H9 (cell line): ENCODE measurements around the gene VWA8. TPM values are rescaled to one million over a fixed set of nuclear protein-coding genes. Genes with fewer than 3 reads are reported as not detected.

Experiments
- DNase-seq: peaks from one replicate; pipeline ENCODE4 v3.0.0-alpha.2; 2017
- H2AFZ ChIP-seq: one replicate; pipeline ENCODE4 v1.6.1; 2013; ENCODE audit warnings: mild to moderate bottlenecking, low read length, control low read depth, moderate library complexity
- H2AK5ac ChIP-seq: 2 replicates; pipeline ENCODE4 v1.6.1; 2013; ENCODE audit warnings: low read length, control low read depth, mixed read lengths; ENCODE audit not compliant: insufficient read length
- H2BK120ac ChIP-seq: one replicate; pipeline ENCODE4 v1.6.1; 2013; ENCODE audit warnings: low read depth, mild to moderate bottlenecking, low read length, control low read depth, inconsistent platforms; ENCODE audit not compliant: poor library complexity, severe bottlenecking
- H2BK12ac ChIP-seq: 2 replicates; pipeline ENCODE4 v1.6.1; 2013; ENCODE audit warnings: low read length, control low read depth, mixed read lengths, low read depth; ENCODE audit not compliant: insufficient read length
- H2BK15ac ChIP-seq: 2 replicates; pipeline ENCODE4 v1.6.1; 2013; ENCODE audit warnings: low read depth, low read length, control low read depth
- H2BK20ac ChIP-seq: one replicate; pipeline ENCODE4 v1.6.1; 2013; ENCODE audit warnings: low read depth, mild to moderate bottlenecking, low read length, control low read depth, inconsistent platforms; ENCODE audit not compliant: poor library complexity, severe bottlenecking
- H2BK5ac ChIP-seq: 2 replicates; pipeline ENCODE4 v1.6.1; 2013; ENCODE audit warnings: low read length, control low read depth, mixed read lengths; ENCODE audit not compliant: insufficient read length
- H3K14ac ChIP-seq: 2 replicates; pipeline ENCODE4 v1.6.1; 2013; ENCODE audit warnings: low read length, control low read depth; ENCODE audit not compliant: insufficient read depth
- H3K18ac ChIP-seq: 2 replicates; pipeline ENCODE4 v1.6.1; 2013; ENCODE audit warnings: low read depth, mild to moderate bottlenecking, mixed read lengths, low read length, control low read depth; ENCODE audit not compliant: insufficient read length
- H3K23ac ChIP-seq: 2 replicates; pipeline ENCODE4 v1.6.1; 2013; ENCODE audit warnings: low read length, control low read depth, mixed read lengths, low read depth; ENCODE audit not compliant: insufficient read length
- H3K23me2 ChIP-seq: 2 replicates; pipeline ENCODE4 v1.6.1; 2013; ENCODE audit warnings: low read depth, mild to moderate bottlenecking, mixed read lengths, low read length, control low read depth; ENCODE audit not compliant: insufficient read length, poor library complexity, severe bottlenecking
- H3K27ac ChIP-seq: 2 replicates; pipeline ENCODE4 v1.5.1; 2013; ENCODE audit warnings: low read length, control low read depth, mixed read lengths, low read depth; ENCODE audit not compliant: insufficient read length
- H3K27me3 ChIP-seq: 2 replicates; pipeline ENCODE4 v1.6.1; 2013; ENCODE audit warnings: low read length, control low read depth, inconsistent platforms; ENCODE audit not compliant: insufficient read depth
- H3K4ac ChIP-seq: 2 replicates; pipeline ENCODE4 v1.6.1; 2013; ENCODE audit warnings: low read depth, mild to moderate bottlenecking, control low read depth, inconsistent platforms, low read length, moderate library complexity
- H3K4me1 ChIP-seq: 2 replicates; pipeline ENCODE4 v1.6.1; 2013; ENCODE audit warnings: low read length, control low read depth, inconsistent platforms; ENCODE audit not compliant: insufficient read depth
- H3K4me2 ChIP-seq: 2 replicates; pipeline ENCODE4 v1.6.1; 2013; ENCODE audit warnings: low read length, control low read depth, mixed read lengths; ENCODE audit not compliant: insufficient read length, insufficient read depth
- H3K56ac ChIP-seq: 2 replicates; pipeline ENCODE4 v1.6.1; 2013; ENCODE audit warnings: low read depth, mild to moderate bottlenecking, mixed read lengths, low read length, control low read depth; ENCODE audit not compliant: insufficient read length
- H3K79me1 ChIP-seq: 2 replicates; pipeline ENCODE4 v1.6.1; 2013; ENCODE audit warnings: low read depth, mild to moderate bottlenecking, moderate library complexity, low read length, control low read depth, inconsistent platforms; ENCODE audit not compliant: insufficient read depth, poor library complexity, severe bottlenecking
- H3K79me2 ChIP-seq: 2 replicates; pipeline ENCODE4 v1.6.1; 2013; ENCODE audit warnings: low read length, control low read depth, inconsistent platforms; ENCODE audit not compliant: insufficient read depth
- H3K9ac ChIP-seq: 2 replicates; pipeline ENCODE4 v1.6.1; 2013; ENCODE audit warnings: low read length, control low read depth, mixed read lengths; ENCODE audit not compliant: insufficient read length; ENCODE audit errors: extremely low read depth
- H3K9me3 ChIP-seq: one replicate; pipeline ENCODE4 v1.6.1; 2013; ENCODE audit warnings: low read depth, low read length, inconsistent platforms; ENCODE audit not compliant: control insufficient read depth
- H3T11ph ChIP-seq: one replicate; pipeline ENCODE4 v1.6.1; 2013; ENCODE audit warnings: mild to moderate bottlenecking, low read length, control low read depth, inconsistent platforms
- H4K20me1 ChIP-seq: one replicate; pipeline ENCODE4 v1.6.1; 2013; ENCODE audit not compliant: control insufficient read depth, insufficient read length, insufficient read depth
- H4K5ac ChIP-seq: 2 replicates; pipeline ENCODE4 v1.6.1; 2013; ENCODE audit warnings: low read depth, mild to moderate bottlenecking, mixed read lengths, low read length, control low read depth; ENCODE audit not compliant: insufficient read length
- H4K8ac ChIP-seq: replicated peaks from 2 replicates; pipeline ENCODE4 v1.6.1; 2013; ENCODE audit warnings: low read length, control low read depth, mixed read lengths, low read depth; ENCODE audit not compliant: insufficient read length
- H4K91ac ChIP-seq: 2 replicates; pipeline ENCODE4 v1.6.1; 2013; ENCODE audit warnings: low read depth, mild to moderate bottlenecking, moderate library complexity, mixed read lengths, low read length, control low read depth; ENCODE audit not compliant: insufficient read length
- H3K27ac Mint-ChIP-seq, 3 experiments: 2 replicates in 2 of 3; 3 replicates in 1 of 3; pipeline ENCODE4 v1.8.0; 2020 to 2021; ENCODE audit warnings: mixed read lengths in 3 of 3, mild to moderate bottlenecking in 1 of 3, moderate library complexity in 1 of 3
- H3K27me3 Mint-ChIP-seq: 2 replicates; pipeline ENCODE4 v1.8.0; 2021; ENCODE audit warnings: low read depth, mild to moderate bottlenecking, moderate library complexity, mixed read lengths
- H3K36me3 Mint-ChIP-seq, 3 experiments: 2 replicates in 2 of 3; 3 replicates in 1 of 3; pipeline ENCODE4 v1.8.0; 2020 to 2021; ENCODE audit warnings: low read depth in 3 of 3, mixed read lengths in 3 of 3; ENCODE audit not compliant: insufficient read depth in 1 of 3
- H3K4me1 Mint-ChIP-seq, 2 experiments: 2 replicates each; pipeline ENCODE4 v1.8.0; 2020; ENCODE audit warnings: mixed read lengths in 2 of 2
- H3K4me3 Mint-ChIP-seq, 2 experiments: 2 replicates in 1 of 2; 3 replicates in 1 of 2; pipeline ENCODE4 v1.8.0; 2020 to 2021; ENCODE audit warnings: mild to moderate bottlenecking in 2 of 2, mixed read lengths in 2 of 2, moderate library complexity in 1 of 2
- H3K9me3 Mint-ChIP-seq, 2 experiments: 2 replicates in 1 of 2; 3 replicates in 1 of 2; pipeline ENCODE4 v1.8.0; 2020; ENCODE audit warnings: mild to moderate bottlenecking in 2 of 2, mixed read lengths in 2 of 2, moderate library complexity in 1 of 2
- WGBS: extraction: QIAGEN DNeasy Blood & Tissue Kit; methylation state at CpG from one replicate; pipeline ENCODE4 v1.1.7; 2013; ENCODE audit warnings: missing lambda C conversion rate, low lambda C conversion rate, mixed read lengths; ENCODE audit not compliant: insufficient read length; ENCODE audit errors: extremely low coverage; 5-methylcytosine and 5-hydroxymethylcytosine counted together
- total RNA-seq: library from RNA; stranded (reverse); gene quantifications from 2 replicates; pipeline ENCODE4 v1.2.1, GENCODE V29; 2021
- TF ChIP-seq, protein P1 (sequence below): fragments of 200-600 bp; sonication (generic); conservative IDR thresholded peaks from 3 replicates; pipeline ENCODE4 v1.8.0; 2021; ENCODE audit warnings: antibody characterized with exemption, mild to moderate bottlenecking

Gene VWA8
- total RNA-seq, 1 experiment from 2014 or later: 17.4 TPM

DNA sequence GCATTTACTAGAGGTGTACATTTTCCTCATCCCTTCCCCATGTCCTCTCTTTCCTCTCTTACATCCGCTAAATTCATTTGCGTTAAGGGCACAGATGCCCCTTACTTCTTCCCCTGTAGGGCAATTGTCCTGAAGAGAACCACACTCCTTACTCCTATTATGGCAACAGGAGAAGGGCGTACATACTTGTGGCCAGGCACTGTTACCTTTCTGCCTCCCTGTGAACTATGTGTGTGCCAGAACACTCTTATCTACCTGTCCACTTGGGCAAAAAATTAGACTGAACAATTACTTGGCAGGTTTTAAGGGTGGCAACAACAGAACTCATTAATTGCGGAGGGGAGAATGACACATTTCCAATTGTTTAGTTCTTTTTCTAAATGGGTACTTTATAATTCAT is 351.1 kb downstream of the VWA8 start:
- H3K9me3 Mint-ChIP-seq: no peaks in the 10 kb centered on the region
- Histone ChIP-seq H3K79me1 (no peaks in the 10 kb centered on the region), H2BK12ac (no peak overlapping the region), H2BK15ac (no peak overlapping the region), H3T11ph (no peak overlapping the region), H3K79me2 (no peaks in the 10 kb centered on the region), H3K27me3 (no peaks in the 10 kb centered on the region), H3K14ac (no peak overlapping the region), H4K20me1 (no peaks in the 10 kb centered on the region), H2BK5ac (no peak overlapping the region), H2BK20ac (no peak overlapping the region), H3K9me3 (no peaks in the 10 kb centered on the region), H3K4ac (no peak overlapping the region), H3K4me1 (no peaks in the 10 kb centered on the region), H3K4me2 (no peak overlapping the region), H3K23ac (no peak overlapping the region), H3K23me2 (no peaks in the 10 kb centered on the region), H3K56ac (no peak overlapping the region), H3K9ac (no peak overlapping the region), H2AFZ (no peak overlapping the region), H2BK120ac (no peak overlapping the region), H4K8ac (no peak overlapping the region), H3K27ac (no peak overlapping the region), H4K5ac (no peak overlapping the region), H3K18ac (no peak overlapping the region), H2AK5ac (no peak overlapping the region), H4K91ac (no peak overlapping the region)
- H3K36me3 Mint-ChIP-seq: peaks cover 0 to 10% (median under 1%) of the 10 kb centered on the region in 3 experiments; a peak in 5 of 7 replicates
- H3K4me3 Mint-ChIP-seq: no peak overlapping the region
- no peak overlapping the region for H3K27ac Mint-ChIP-seq
- H3K4me1 Mint-ChIP-seq: peaks cover 0 to 4% of the 10 kb centered on the region in 2 experiments; a peak in 1 of 4 replicates
- TF ChIP-seq, protein P1, sequence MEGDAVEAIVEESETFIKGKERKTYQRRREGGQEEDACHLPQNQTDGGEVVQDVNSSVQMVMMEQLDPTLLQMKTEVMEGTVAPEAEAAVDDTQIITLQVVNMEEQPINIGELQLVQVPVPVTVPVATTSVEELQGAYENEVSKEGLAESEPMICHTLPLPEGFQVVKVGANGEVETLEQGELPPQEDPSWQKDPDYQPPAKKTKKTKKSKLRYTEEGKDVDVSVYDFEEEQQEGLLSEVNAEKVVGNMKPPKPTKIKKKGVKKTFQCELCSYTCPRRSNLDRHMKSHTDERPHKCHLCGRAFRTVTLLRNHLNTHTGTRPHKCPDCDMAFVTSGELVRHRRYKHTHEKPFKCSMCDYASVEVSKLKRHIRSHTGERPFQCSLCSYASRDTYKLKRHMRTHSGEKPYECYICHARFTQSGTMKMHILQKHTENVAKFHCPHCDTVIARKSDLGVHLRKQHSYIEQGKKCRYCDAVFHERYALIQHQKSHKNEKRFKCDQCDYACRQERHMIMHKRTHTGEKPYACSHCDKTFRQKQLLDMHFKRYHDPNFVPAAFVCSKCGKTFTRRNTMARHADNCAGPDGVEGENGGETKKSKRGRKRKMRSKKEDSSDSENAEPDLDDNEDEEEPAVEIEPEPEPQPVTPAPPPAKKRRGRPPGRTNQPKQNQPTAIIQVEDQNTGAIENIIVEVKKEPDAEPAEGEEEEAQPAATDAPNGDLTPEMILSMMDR: no peak
- no CpG with 5 or more reads among the region's 4 CpGs for WGBS
- DNase-seq: no peak
- no peaks in the 10 kb centered on the region for H3K27me3 Mint-ChIP-seq
